ENCODE results near the gene GTSF1L.

The GTSF1L gene

GRCh38 chr20:43715511-43715910 lies 11.3 kb downstream of the GTSF1L start:
- DNase-seq: no peak

- DNase-seq: no peak
These were observed 11.8 kb downstream of the GTSF1L start for GRCh38 chr20:43715044-43715443.

DNA sequence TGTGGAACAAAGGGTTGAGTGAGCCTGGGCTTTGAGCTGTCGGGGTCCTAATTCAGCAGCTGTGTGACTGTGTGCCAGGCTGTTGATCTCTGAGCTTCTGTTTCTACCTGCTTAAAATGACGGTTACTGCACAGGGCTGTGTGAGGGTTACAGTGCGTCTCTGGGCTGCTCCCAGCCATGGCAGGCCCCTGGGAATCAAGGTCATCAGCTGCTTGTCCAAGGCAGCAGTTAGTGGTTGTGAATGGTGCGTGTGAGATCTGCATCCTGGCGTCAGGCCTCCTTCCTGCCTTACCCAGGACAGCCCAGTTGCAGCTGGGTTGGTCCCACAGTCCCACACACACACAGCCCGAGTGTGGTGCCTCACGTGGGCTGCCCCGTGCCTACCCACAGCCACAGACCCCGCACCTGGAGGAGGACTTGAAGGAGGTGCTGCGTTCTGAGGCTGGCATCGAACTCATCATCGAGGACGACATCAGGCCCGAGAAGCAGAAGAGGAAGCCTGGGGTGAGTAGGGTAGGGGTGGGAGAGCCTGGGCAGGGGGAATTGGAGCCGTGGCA lies 15.6 kb downstream of the GTSF1L start:
- DNase-seq: no peak

GRCh38 chr20:43710370-43711044 lies 16.3 kb downstream of the GTSF1L start:
- no peak for DNase-seq

- no peak for DNase-seq
These were observed 24.3 kb downstream of the GTSF1L start for GRCh38 chr20:43702502-43702901.

- no peak for DNase-seq
These were observed 26.2 kb downstream of the GTSF1L start for GRCh38 chr20:43700627-43701026.

- no peak for DNase-seq
These were observed 26.7 kb downstream of the GTSF1L start for GRCh38 chr20:43699941-43700565.

- no peak for DNase-seq
These were observed 31.2 kb downstream of the GTSF1L start for GRCh38 chr20:43695571-43695970.

- no peak for DNase-seq
These were observed 32.0 kb downstream of the GTSF1L start for GRCh38 chr20:43694763-43695162.

DNA sequence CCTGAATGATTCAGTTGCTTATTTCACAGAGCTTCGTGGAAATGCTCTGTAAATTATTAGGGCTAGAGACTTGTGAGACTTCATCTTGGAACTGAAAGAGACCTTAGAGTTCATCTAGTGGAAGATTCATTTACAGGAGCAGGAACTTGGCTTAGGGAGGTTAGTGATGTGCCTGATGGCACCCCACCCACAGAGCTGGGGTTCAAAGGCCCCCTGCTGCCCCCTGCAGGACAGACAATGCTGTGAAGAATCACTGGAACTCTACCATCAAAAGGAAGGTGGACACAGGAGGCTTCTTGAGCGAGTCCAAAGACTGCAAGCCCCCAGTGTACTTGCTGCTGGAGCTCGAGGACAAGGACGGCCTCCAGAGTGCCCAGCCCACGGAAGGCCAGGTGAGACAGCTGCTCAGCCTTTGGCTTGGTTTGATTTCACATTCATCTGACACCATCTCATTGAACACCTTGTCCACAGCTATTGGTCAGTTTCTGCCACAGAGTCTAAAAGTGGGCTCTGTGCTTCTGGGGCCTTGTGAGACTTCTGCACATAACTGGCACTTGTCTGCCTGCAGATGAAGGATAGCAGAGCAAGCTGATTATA lies 34.8 kb downstream of the GTSF1L start:
- DNase-seq: peak; percentile 85

DNA sequence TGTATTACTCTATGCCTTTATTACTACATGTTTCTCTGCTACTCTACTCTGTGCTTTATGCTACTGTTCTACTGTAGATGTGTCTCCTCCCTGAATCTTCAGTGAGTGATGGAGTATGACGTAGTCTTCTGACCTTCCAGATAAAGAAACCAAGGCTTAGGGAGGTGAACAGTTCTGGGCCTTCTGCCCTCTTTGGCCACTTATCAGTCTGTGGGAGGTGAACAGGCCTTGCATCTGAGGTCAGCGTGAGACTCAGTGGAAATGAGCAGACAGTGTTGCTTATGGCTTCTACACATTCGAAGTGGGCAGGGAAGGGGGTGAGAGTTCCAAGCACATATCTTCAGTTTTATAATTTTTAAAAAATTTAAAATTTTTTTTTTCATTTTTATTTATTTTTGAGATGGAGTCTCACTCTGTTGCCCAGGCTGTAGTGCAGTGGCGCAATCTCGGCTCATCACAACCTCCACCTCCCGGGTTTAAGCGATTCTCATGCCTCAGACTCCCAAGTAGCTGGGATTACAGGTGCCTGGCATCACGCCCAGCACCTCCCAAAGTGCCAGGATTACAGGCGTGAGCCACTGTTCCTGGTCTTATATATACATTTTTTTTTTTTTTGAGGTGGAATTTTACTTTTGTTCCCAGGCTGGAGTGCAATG lies 35.7 kb downstream of the GTSF1L start:
- DNase-seq: no peak

DNA sequence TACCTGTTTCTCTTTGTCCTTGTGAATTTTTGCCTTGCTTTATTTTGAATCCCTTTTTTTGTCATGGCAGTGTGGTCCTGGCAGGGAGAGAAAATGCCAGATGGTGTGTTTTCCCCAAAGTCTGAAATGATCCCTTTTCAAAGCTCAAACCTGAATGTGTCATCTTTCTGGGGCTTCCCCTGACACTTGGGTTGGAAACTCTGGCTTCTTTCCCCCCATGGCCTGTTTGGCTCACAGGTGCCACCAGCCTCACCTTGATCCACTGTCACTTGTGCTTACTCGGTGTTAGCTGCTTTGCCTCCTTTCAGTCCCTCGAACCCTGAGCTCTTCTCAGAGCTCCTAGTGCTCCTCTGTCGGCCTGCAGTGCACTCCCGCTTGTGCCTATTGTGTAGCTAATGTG lies 37.6 kb downstream of the GTSF1L start:
- DNase-seq: no peak

DNA sequence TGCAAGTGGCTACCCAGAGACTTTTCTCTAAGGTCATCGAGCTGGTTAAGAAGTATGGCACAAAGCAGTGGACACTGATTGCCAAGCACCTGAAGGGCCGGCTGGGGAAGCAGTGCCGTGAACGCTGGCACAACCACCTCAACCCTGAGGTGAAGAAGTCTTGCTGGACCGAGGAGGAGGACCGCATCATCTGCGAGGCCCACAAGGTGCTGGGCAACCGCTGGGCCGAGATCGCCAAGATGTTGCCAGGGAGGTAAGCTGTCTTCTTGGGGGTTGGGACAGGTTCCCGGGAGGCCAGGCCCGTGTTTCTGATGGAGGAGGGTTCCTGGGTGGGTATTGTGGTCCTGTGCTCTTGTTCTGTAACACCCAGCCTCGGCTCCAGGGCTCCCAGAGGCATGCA lies 40.0 kb downstream of the GTSF1L start:
- no peak for DNase-seq

DNA sequence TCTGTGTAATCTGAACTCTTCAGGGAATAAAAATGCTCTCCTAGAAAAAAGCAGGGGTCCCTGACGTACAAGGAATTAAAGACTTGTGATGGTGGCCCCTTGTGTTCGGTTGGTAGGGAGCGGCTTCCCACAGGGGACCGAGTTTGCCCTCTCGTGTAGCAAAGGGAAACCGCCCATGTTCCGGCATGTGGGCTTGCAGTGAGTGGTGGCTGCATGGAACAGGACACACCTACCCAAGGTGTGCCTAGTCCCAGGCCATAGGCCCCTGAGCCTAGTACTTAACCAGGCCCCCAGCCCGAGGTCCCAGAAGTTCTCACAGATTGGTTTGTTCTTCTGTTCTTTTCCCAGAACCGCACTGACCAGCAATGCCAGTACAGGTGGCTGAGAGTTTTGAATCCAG lies 44.4 kb downstream of the GTSF1L start:
- no peak for DNase-seq

DNA sequence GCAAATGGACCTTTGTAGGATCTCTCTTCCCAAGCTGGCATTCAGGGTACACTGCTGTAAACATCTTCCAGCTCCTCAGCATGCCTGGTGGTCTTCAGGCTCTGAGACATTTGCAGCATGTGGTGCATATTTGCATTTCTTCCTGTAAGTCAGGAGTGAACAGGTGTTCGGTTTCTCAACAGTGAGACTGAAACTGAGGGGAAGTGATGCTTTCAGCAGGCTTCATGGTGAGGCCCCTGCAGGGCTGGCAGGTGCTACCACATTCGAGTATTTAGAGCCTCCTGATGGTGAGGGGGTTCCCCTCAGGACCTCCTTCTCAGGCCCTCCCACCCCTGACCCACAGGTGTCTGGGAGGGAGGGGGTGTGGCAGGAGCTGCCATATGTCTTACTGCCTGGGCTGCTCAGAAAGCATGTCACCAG lies 44.8 kb downstream of the GTSF1L start:
- DNase-seq: no peak

DNA sequence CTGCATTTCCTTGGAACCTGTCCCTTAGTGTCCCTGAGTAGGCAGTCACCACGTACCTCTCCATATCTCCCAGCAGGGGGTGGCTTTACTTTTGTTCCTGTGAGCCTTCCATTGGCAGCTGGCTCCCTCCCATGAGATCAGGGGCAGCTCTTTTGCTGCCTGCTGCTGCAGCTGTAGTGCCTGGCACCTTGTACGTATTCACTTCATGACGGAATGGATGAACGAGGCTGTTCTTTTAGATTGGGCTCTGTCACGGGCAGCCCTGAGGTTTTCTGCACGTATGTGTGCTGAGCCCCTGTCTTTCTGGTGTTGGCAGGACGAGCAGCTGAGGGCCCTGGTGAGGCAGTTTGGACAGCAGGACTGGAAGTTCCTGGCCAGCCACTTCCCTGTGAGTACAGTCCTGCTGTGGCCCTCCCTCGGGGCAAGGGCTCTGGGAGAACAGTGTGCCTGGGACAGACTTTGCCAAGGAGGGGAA lies 45.3 kb downstream of the GTSF1L start:
- no peak for DNase-seq

- DNase-seq: no peak
These were observed 45.8 kb downstream of the GTSF1L start for GRCh38 chr20:43680981-43681380.

DNA sequence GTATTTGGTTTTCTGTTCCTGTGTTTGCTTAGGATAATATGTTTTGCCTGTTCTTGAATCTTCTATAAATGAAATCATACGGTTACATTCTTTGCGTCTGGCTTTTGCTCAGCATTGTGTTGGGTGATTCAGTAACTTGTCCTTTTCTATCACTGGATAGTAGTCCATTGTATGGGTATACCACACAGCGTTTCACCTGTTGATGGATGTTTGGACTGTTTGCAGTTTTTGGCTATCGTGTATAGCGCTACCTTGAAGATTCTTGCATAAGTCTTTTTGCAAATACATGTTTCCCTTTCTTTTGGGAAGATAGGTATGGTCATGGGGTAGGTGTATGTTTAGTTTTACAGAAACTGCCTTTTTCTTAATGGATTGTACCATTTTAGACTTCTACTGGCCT lies 50.4 kb downstream of the GTSF1L start:
- DNase-seq: no peak

Measured in stimulated activated CD8-positive, alpha-beta memory T cell treated with anti-CD3 and anti-CD28 coated beads, Interleukin-4, amount 100 ng/mL, for 48 hours (primary cell).